Neural cell (in vitro differentiated cells): ENCODE measurements around the gene GCNA.

ENCODE experiments used
- CTCF ChIP-seq: fragments of 450-650 bp; IDR thresholded peaks from 2 replicates; pipeline ENCODE4 v1.5.1; 2014; ENCODE audit warnings: antibody characterized with exemption, mild to moderate bottlenecking, moderate library complexity; ENCODE audit not compliant: poor library complexity, severe bottlenecking
- EP300 ChIP-seq: fragments of 450-650 bp; conservative IDR thresholded peaks from 2 replicates; pipeline ENCODE4 v1.6.1; 2014; ENCODE audit warnings: antibody characterized with exemption, mild to moderate bottlenecking, moderate library complexity; ENCODE audit not compliant: poor library complexity, severe bottlenecking
- EZH2 ChIP-seq: fragments of 200-600, 300-800 bp; shearing (Covaris generic), sonication (generic); IDR thresholded peaks from 2 replicates; pipeline ENCODE4 v1.6.1; 2014; ENCODE audit warnings: antibody characterized with exemption, low read length, borderline replicate concordance, mild to moderate bottlenecking; ENCODE audit not compliant: insufficient read depth, poor library complexity, severe bottlenecking
- MXI1 ChIP-seq: fragments of 450-650 bp; conservative IDR thresholded peaks from 2 replicates; pipeline ENCODE4 v1.6.1; 2014; ENCODE audit warnings: antibody characterized with exemption, mild to moderate bottlenecking; ENCODE audit not compliant: poor library complexity, severe bottlenecking
- POLR2AphosphoS5 ChIP-seq: IDR thresholded peaks from 2 replicates; pipeline ENCODE4 v1.6.1; 2012
- RAD21 ChIP-seq: fragments of 450-650 bp; conservative IDR thresholded peaks from 2 replicates; pipeline ENCODE4 v1.6.1; 2014; ENCODE audit warnings: antibody characterized with exemption, mild to moderate bottlenecking, moderate library complexity
- REST ChIP-seq: IDR thresholded peaks from 2 replicates; pipeline ENCODE4 v1.6.1; 2012; ENCODE audit warnings: borderline replicate concordance
- SMC3 ChIP-seq: fragments of 450-650 bp; conservative IDR thresholded peaks from 2 replicates; pipeline ENCODE4 v1.6.1; 2014; ENCODE audit warnings: antibody characterized with exemption, mild to moderate bottlenecking, moderate library complexity; ENCODE audit not compliant: poor library complexity
- TAF1 ChIP-seq: IDR thresholded peaks from 2 replicates; pipeline ENCODE4 v1.6.1; 2012; ENCODE audit warnings: low read depth

GRCh38 chrX:71623714-71624113 lies 45.5 kb downstream of the GCNA start:
- TF ChIP-seq TAF1 (no peak), CTCF (no peak), POLR2AphosphoS5 (no peak), EZH2 (no peak), EP300 (no peak), REST (no peak), RAD21 (no peak), MXI1 (no peak), SMC3 (no peak)
